ENCODE data around the gene CDKN2C. TPM values are rescaled to one million over a fixed set of nuclear protein-coding genes. Genes with fewer than 3 reads are reported as not detected.
"Not testable (repeated sequence)": the region's sequence is repeated elsewhere in the genome, so short reads cannot be mapped to it uniquely, and the experiment has no call there.

Gene CDKN2C
- total and polyA plus RNA-seq, 9 donors, result 17.4 to 65.6 (median 33.7) TPM

- DNase-seq, result no peak
- Histone ChIP-seq H3K4me1 (ENCODE audit: insufficient read depth) (no peaks in the 10 kb centered on the region), H3K4me3 (no peak overlapping the region), H3K9me3 (no peaks in the 10 kb centered on the region), H3K27me3 (no peaks in the 10 kb centered on the region), H3K27ac (no peak overlapping the region), H3K36me3 (no peaks in the 10 kb centered on the region)
- 47 to 62% (median 57%) methylated on average over 2 of the region's 2 CpGs for WGBS, 3 donors
- no peak for TF ChIP-seq EP300 (IDR thresholded peaks at IDR 0.05)
- no peak for TF ChIP-seq POLR2A (IDR thresholded peaks at IDR 0.05)
- TF ChIP-seq CTCF (IDR thresholded peaks at IDR 0.05), result no peak
- intact Hi-C loops (cut with DNase I), result no loop called here
These were observed 30.6 kb downstream of the CDKN2C start for GRCh38 chr1:51000651-51001050.

GRCh38 chr1:51002516-51002915 is 32.5 kb downstream of the CDKN2C start:
- TF ChIP-seq EP300 (IDR thresholded peaks at IDR 0.05) (no peak), CTCF (IDR thresholded peaks at IDR 0.05) (no peak), POLR2A (IDR thresholded peaks at IDR 0.05) (no peak)
- H3K4me1 ChIP-seq (ENCODE audit: insufficient read depth), result no peaks in the 10 kb centered on the region
- DNase-seq, result no peak
- no peaks in the 10 kb centered on the region for H3K9me3 ChIP-seq
- H3K36me3 ChIP-seq, result no peaks in the 10 kb centered on the region
- intact Hi-C loops (cut with DNase I), result no loop called here
- no peaks in the 10 kb centered on the region for H3K27me3 ChIP-seq
- H3K27ac ChIP-seq, result no peak overlapping the region
- no peak overlapping the region for H3K4me3 ChIP-seq
- 89 to 92% (median 91%) methylated on average over 6 of the region's 6 CpGs for WGBS, 3 donors

- not testable (repeated sequence) for H3K27me3 ChIP-seq, DNase-seq
These were observed 35.5 kb downstream of the CDKN2C start for GRCh38 chr1:51005549-51005948.

GRCh38 chr1:51009381-51009780 is 39.3 kb downstream of the CDKN2C start:
- no peak for DNase-seq
- Histone ChIP-seq H3K27ac (no peak overlapping the region), H3K4me3 (no peak overlapping the region), H3K9me3 (no peaks in the 10 kb centered on the region), H3K27me3 (no peaks in the 10 kb centered on the region), H3K36me3 (no peaks in the 10 kb centered on the region), H3K4me1 (ENCODE audit: insufficient read depth) (no peaks in the 10 kb centered on the region)
- TF ChIP-seq CTCF (IDR thresholded peaks at IDR 0.05), result no peak
- TF ChIP-seq EP300 (IDR thresholded peaks at IDR 0.05), result no peak
- TF ChIP-seq POLR2A (IDR thresholded peaks at IDR 0.05), result no peak
- intact Hi-C loops (cut with DNase I), result no loop called here
- 71 to 77% (median 72%) methylated on average over 3 of the region's 3 CpGs for WGBS, 3 donors

More at GRCh38 chr1:51005549-51005948, 35.5 kb downstream of the CDKN2C start:
- H3K36me3 ChIP-seq; intact Hi-C loops (cut with DNase I); H3K4me1 ChIP-seq (ENCODE audit: insufficient read depth); H3K4me3 ChIP-seq; H3K9me3 ChIP-seq; H3K27ac ChIP-seq: not testable (repeated sequence)
- WGBS, 3 donors, result 85 to 88% (median 86%) methylated on average over 4 of the region's 4 CpGs

- TF ChIP-seq CTCF (IDR thresholded peaks at IDR 0.05), result no peak
- no peak for TF ChIP-seq POLR2A (IDR thresholded peaks at IDR 0.05)
- no peak for TF ChIP-seq EP300 (IDR thresholded peaks at IDR 0.05)
- no peak overlapping the region for H3K27ac ChIP-seq
- WGBS, 3 donors, result 89 to 93% (median 91%) methylated on average over 1 of the region's 1 CpG
- H3K4me3 ChIP-seq, result no peak overlapping the region
- H3K27me3 ChIP-seq, result no peaks in the 10 kb centered on the region
- no peaks in the 10 kb centered on the region for H3K9me3 ChIP-seq
- intact Hi-C loops (cut with DNase I), result no loop called here
- H3K4me1 ChIP-seq (ENCODE audit: insufficient read depth), result no peaks in the 10 kb centered on the region
- DNase-seq, result no peak
- no peaks in the 10 kb centered on the region for H3K36me3 ChIP-seq
These were observed 44.8 kb downstream of the CDKN2C start for GRCh38 chr1:51014878-51015277.
